Hippocampal formation (tissue), 2 donors: ENCODE data around the gene MAP1LC3B.

Experiments used
- DNase-seq, 2 donors: peaks; one replicate each; lab custom pipeline; 2025; lab: John Stamatoyannopoulos, UW

MAP1LC3B gene

DNA sequence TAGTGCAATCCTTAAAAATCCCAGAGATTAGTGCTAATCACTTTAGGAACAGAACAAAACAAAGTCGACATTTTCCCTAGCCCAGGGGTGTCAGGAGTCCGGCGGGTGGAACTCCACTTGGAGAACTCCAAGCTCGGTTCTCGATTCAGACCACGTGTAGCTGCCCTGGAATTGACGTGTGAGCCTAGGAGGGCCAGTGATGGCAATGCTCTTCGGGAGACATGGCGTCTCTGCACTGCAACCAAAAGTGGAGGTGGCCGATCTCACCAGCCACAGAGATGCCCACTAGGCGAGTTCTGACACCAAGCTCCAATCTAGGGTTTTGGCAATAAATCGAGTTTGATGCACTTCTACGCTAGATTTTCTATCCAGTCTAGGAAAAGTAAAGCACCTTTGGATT, 17.6 kb downstream of the MAP1LC3B start:
- no peak for DNase-seq

DNA sequence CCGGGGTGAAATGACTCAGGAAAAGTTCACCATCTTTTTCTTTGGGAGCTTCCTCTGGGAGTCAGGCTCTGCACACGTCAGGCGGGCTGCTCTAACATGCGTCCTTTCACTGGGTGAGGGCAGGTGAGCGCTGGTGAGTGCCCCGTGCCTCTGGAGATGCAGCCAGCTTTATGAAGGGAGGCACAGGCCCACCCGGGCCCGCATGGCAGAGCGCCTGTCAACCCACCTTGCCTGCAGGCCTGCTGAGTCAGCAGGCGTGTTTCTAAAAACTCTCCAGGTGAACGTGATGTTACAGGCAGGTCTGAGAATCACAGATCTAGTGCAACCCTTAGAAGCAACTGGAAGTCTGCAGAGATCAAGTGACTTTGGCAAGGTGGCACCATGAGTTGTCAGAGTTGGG, 18.4 kb downstream of the MAP1LC3B start:
- DNase-seq, result no peak

DNA sequence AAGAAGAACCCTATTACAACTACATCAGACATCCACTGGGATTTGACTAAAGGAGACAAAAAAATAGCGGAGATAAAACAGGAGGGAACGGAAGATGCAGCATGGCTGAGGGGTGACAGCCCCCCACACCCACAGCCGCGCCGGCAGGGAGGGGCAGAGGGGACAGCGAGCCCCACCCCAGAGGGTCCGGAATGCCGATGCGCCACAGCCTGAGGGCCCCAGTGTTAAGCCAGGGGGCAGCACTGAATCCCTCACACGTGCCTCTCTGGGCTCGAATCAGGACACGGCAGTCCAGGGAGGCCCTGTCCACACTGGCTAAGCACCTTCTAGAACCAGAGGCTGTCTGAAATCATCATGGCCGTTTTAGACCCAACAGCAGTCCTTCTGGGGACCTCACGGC, 18.8 kb downstream of the MAP1LC3B start:
- DNase-seq, result no peak

DNA sequence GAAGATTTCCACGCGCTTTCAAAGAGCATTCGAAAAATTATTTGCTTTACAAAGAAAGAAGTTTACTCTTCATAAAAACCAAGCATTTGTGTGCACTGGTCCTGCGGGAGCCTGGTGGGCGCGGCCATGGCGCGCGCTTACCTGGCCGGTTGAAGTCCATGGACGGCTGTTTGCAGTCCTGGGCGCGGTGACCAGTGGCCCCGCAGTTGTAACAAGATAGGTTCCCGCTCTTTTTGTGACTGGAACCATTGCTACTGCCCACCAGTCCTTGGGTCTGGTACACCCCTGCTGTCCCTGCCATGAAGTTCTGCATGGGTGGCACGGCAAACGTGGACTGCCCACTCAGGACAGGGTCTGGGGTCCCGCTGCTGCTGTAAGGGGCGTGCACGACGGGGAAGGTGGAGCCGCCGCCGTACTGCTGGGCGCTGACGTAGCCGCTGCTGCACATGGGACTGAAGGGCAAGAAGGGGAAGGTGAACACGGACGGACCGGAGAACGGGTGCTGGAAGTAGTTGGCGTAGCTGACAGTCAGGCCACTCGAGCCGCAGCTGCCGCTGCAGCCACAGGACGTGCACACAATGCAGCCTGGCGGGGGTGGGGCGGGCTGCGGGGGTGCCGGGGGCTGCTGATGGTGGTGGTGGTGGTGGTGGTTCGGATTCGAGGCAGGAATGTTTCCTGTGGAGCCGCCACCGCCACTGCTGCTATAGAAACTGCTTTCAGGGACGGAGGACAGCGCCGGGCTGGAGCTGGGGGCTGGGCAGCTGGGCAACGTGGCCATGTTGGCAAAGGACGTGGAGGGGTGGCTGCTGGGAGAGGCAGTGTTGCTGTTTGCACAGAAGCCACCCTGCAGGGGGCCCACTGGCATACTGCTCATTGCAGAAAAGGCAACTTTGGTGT, 19.5 kb downstream of the MAP1LC3B start:
- peak in 1 of 2 donors; percentile 20 for DNase-seq

DNA sequence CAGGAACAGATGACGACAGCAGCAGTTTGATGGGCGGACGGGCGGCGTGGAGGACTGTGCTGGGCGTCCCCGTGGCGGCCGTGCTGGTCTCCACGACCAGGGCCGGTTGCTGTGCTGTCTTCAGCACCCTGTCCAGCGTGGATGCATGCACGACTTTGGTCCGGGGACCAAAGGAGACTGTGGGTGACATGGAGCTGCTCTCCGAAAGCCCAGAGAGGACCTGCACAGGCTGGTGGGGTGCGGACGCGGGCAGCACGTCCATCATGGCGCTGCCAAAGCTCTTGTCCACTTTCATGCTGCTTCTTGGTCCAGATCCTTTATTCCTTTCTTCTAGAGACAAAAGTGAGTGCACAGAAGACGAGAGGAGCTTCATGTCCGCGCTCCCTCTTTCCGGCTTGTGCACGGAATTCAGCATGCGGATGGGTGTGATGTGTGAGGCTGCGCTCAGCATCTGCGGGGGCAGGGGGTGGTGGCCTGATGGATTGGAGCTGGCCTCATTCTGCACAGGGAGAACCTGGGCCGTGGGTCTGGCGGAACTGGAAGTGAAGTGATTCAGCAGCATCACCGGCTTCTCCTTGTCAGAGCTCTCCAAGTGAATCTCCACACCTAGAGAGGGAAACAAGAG, 20.3 kb downstream of the MAP1LC3B start:
- DNase-seq, result no peak

DNA sequence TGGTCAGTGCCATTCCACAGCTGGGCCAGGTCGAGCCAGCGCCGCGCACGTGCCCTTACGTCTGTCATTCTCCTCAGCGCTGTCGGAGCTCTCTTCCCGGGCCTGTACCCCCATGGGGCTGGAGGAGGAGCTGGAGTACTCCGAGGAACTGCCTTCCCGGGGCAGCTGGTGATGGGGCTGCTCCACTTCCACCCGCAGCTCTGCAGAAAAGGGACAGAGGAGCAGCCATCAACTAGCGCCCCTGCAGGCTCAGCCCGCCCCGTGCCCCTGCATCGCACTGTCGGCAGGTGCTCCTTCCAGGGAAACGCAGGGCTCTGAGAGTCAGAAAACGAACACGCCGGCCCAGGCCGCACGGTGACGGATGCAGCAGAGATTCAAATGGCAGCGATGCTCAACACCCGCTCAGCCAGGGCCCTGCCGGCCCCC, 20.9 kb downstream of the MAP1LC3B start:
- DNase-seq, result no peak

DNA sequence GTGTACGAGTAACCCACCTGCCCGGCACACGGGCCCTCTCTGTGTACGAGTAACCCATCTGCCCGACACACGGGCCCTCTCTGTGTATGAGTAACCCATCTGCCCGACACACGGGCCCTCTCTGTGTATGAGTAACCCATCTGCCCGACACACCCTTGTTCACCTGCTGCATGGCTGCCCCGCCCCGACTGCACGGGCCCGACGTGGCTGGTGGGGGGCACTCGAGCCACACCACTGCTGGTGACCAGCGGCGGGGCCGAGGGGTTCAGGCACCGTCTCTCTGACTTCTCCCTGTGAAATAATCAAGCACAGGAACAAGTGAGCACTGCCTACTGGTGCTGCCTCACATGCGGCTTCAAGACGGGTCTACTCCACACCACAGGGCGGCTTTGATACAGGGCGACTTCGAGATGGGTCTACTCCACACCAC, 22.1 kb downstream of the MAP1LC3B start:
- no peak for DNase-seq

DNA sequence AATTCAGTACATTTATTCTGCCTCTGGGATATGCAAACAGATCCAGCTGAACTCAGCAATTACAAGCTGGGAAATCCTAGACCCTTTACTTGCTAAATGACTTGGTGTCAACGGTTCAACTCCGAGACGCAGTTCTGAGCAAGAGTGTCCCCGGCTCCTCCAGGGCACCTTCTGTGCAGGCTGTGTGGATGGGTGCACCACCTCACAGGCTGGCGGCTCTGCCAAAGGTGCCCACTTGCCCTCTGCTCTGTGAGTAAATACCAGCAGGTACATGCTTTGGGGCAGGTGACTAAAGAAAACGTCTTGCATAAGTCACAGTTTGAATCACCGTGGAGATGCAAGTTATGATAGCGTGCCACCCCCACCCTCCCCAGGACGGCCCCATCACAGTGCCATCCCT, 23.3 kb downstream of the MAP1LC3B start:
- DNase-seq, result no peak

DNA sequence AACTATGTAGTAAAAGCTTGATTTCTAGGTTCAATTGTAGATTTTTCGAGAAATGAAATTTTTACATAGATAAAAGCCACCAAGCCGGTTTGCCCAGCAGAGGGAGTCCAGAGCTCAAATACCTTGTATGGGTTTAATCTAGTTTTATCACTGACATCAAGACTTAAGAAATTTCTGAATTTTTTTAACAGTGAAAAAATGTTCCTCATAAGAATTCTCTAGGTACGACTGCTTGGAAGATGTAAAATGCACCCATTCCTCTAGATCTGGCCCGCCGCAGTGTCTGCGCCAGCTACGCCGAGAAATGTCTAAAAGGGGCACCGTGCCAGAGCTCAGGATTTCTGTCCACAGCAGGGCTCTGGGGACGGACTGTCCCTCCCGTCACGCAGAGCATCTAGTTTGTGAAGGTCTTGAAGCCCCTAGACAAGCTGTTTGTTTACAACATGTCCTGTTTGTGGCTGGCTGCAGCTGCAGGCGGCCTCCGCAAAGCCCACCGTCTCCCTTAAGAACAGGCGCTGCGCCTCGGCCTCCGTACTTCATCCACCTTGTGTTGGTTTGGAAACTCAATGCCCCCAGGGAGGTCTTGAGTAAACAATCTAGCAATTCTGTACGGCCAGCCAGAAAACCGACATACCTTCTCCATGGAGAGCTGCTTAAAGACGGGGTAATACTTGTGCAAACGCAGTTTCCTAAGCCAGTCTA, 24.8 kb downstream of the MAP1LC3B start:
- peak in 1 of 2 donors; percentile 24 for DNase-seq

DNA sequence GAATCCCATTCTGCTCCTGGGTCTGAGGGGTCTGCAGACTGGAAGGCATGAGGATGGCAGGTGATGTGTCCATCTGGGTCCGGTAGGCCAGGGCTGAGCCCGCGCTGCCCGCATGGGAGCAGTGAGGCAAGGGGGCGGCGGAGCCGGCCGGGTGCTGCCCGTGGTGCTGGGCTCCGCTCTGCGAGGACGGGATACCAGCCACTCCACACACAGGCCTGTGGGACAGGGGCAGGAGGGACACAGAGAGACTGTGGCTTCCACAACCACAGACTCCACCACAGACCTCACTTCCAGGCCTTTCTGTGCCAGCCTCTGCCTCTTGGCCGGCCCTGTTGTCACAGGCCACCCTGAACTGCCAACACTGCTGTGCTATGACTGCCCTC, 25.4 kb downstream of the MAP1LC3B start:
- DNase-seq, result no peak

DNA sequence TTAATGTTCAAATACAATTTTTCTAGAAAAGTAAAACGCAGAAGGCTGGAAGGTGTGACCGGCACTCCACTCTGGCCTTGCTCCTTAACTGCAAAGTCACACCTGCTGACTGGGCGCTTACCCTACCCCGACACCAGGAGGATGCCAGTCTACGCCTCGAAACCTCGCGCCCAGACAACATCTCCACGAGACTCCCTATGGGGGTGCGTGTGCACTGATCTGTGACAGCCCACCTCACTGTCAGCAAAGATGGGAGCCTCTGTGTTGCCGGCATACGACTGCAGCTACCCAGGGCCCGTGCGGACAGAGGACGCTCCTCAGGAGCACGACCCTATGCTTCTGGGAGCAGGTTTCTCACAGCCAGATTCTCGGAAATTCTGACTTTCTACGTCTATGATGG, 26.1 kb downstream of the MAP1LC3B start:
- no peak for DNase-seq

DNA sequence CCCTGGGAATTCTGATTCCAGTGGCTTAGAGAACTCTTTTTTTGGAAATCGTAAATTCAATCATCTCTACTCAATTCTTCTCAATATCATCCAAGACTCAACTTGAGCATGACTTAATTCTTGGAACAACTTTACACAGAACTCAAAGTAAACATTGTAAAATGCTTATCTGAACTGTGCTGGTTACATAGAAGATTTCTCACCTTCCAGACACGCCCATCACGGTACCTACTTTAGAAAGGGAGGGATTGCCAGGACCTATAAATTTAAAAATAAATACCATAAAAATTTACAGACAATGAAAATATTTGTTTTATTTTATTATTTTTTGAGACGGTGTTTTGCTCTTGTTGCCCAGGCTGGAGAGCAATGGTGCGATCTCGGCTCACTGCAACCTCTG, 26.5 kb downstream of the MAP1LC3B start:
- DNase-seq, result no peak

DNA sequence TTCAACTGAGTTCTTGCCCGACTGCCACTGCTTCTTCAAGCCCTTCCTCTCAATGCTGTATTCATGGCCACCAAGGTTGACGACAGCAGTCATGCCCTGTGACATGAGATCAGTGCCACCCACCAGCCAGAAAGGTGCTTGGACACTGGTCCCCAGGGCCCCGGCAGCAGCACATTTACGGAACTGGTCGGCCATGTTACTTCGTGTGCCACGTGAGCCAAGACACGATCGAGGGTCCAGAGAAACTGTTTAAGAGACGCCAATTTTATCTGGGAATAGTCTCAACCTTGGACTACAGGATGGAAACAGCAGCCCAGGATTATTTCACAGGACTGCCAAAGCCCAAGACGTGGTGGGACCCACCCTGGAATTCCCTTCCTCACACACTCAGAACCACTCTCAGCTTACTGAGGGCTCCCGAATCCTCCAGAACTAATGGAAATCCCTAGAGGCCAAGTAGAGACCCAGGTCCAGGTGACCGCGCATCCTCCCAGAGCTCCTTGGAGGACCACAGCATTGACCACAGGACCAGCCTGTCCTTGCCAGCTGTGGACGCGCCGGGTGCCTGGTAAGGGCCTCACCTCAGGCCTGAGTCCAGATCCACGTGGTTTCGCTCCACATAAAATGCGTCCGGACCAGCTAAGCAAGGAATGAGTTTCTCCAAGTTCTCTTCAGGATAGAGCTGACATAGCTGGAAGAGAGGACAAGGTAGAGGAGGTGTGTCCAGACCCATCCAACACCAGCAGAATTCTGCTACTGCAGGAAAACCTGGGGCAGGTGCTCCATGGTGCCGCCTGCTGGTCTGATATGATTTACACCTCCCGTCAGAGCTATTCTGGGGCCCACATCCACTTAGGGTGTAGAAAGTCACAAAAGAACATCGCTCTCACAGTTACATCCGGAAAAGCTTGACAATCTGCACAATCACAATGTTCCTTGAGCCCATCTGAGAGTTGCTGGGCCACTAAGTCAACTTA, 28.2 kb downstream of the MAP1LC3B start:
- no peak for DNase-seq

DNA sequence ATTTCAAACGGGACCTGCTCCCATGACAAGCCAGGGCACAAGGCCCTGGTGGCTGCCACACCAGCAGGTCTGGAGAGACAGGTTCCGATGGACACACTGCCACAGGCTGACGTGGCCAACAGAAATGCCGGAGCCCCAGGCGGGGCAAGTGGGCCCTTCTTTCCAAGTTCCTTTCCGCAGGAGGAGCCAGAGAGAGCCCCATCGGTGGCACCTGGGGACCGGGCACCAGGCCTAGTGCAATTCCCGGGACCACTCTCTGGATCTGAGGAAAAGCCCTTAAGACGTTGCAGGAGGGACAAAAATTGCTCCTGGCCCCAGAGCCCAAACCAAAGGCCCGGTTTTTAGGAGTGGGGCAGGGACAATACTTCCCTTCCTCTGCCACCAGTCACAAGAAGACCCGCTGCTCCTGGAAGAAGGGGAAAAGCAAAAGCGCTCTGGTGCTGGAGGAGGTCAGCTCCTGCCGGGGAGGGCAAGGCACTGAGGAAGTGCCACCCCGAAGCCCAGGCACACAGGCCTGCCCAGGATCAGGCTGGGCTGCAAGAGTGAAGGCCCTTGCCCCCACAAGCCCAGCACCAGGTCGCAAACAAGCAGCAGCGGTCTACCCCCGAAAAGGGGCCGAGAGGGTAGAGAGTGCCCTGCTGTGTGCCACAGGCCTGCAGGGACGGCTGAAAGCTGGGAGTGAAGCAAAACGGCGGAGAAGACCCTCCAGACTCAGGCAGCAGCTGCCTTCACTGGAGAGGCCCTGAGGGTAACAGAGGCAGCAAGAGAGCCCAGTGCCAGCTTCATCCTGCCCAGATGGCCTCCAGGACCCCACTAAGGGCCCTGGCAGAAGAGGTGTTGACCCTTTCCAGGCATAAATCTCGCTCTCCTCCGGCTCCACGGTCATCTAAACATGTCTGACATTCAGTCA, 29.1 kb downstream of the MAP1LC3B start:
- no peak for DNase-seq

DNA sequence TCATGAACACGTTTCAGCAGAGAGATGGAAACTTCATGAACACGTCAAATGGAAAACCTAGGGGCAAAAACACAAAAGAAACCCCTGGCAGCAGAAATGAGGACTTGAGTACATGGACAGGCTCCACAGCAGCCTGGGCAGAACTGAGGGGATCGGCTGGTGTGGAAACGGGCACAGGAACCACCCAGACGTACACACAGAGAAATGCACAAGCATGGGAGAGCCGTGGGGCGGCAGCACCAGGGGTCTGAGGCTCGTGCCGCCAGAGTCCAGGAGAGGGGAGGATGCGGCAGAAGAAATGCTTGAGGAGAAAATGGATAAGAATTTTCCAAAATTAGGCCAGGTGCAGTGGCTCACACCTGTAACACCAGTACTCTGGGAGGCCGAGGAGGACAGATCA, 30.0 kb downstream of the MAP1LC3B start:
- no peak for DNase-seq

DNA sequence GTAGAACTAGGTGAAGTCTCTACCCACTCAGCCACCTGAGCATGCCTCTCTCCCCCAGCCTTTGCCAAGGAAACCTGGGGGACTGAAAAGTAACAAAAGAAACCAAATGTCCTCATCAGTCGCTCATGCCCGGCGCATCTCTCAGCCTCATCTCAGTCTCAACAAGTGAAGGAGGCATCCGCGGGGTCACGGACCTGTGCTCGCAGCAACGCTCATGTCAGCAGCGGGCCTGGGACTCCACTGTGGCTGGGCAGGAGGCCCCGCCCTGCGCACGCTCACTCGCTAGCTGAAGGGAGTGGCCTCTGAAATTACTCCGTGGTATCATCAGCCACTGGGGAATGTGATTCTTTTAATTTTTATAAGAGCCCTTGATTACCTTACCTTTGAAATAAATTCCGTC, 31.3 kb downstream of the MAP1LC3B start:
- no peak for DNase-seq

DNA sequence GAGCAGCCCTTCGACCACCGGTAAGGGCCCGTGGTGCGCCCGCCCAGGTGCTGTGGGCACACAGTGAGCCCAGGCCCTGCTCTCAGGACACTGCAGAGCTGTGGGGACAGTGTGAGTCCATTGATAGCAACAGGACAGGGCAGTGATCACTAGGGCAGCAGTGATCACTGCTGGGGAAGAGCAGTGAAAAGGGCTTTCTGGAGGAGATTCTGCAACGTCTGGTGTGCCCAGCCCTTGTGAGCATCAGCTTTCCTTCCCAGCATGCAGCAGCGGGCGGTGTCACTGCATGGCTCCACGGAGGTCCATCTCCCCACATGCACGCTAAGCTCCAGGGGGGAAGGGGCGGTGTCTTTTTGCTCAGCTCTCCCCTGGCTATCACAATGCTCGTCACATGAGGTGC, 32.1 kb downstream of the MAP1LC3B start:
- no peak for DNase-seq

DNA sequence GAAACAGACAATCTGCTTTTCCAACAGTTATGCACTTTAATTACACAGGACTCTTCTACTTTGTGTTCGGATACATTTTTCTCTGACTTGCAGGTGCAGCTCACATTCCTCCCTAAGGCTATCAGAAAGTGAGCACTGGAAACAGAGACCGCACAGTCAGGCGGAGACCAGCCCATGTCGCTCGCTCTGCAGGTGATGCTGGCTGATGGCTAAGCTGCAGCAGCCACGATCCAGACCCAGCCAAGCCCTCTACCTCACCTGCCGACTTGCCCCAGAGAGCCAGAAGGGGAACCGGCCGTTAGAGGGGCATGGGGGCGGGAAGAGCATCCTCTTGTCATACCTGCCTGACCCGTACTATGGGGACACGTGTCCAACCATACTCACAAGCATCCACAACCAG, 33.8 kb downstream of the MAP1LC3B start:
- no peak for DNase-seq

DNA sequence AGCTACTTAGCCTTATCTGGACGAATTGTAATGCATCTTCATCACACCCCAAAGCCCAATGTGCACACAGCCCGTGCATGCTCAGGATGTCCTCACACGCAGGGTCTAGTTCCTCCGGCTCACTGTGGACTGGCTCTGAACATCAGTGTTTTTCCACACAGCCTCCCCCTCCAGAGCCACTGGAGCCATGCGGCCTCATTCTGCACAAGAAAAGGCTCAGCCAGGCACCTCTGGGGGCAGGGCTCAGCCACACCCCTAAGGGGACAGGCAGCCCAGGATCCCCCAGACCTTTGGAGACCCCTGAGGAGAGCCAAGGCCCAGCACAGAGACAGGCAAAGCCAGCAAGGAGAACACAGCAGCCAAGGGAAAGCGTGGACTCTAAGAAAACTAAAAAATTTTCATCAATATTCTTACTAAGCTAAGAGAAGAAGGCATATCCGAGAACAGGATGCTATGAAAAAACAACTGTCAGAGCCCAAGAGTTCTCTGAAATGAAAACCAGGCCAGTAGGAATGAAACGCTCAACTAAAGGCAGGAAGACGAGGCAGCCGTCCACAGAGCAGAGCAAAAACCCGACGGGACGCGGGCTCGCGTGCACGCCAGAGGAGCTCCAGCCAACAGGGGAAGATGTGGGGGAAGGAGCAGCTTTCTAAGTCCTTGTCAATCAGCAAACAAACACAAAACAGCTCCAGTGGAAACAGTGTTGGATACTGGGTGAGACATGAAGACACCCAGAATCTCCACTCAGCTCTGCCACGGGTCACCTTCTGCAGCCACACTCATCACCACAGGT, 34.5 kb downstream of the MAP1LC3B start:
- DNase-seq, result no peak

DNA sequence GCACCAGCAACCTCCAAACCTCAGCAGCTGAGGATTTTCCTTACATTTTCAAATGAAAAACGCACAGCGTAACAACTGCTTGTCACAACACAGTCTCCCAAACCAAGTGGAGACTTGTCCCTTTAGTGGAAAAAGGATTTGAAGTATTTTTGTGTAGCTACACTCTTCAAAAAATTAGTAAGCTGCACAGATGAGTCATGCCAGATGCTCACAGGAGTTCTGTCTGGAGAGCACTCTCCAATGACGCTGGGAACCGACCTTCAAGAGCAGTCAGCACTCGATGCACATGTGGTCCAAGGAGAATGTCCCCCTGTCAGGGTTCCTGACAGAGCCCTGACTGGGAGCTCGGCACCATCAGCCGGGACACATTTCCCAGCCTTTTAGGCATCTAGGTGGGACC, 39.8 kb downstream of the MAP1LC3B start:
- DNase-seq, result no peak
